Occipital lobe (tissue), 2 donors: ENCODE results near the gene APOL1. TPM values are rescaled to one million over a fixed set of nuclear protein-coding genes. Genes with fewer than 3 reads are reported as not detected.
"Not testable (repeated sequence)": the region's sequence is repeated elsewhere in the genome, so short reads cannot be mapped to it uniquely, and the experiment has no call there.

Experiments
- DNase-seq: peaks from one replicate; lab custom pipeline; 2025; lab: John Stamatoyannopoulos, UW
- total RNA-seq: library from RNA; depleted of rRNA; stranded (reverse); fragments of >200 nt; gene quantifications from one replicate; pipeline ENCODE4 v1.2.3, GENCODE V29; 2014

The APOL1 gene
- total RNA-seq, 1 donor from 2014 or later, result 1.4 TPM

- DNase-seq, result not testable (repeated sequence)
Observed at GRCh38 chr22:36263886-36264664, 11.1 kb downstream of the APOL1 start.

- no peak for DNase-seq
Observed at GRCh38 chr22:36267058-36267457, 14.1 kb downstream of the APOL1 start.

- DNase-seq, result no peak
Observed at GRCh38 chr22:36267896-36268485, 15.1 kb downstream of the APOL1 start.

GRCh38 chr22:36271231-36271630, 18.3 kb downstream of the APOL1 start:
- DNase-seq, result not testable (repeated sequence)

GRCh38 chr22:36271951-36272350, 19.0 kb downstream of the APOL1 start:
- not testable (repeated sequence) for DNase-seq

GRCh38 chr22:36274531-36274930, 21.6 kb downstream of the APOL1 start:
- DNase-seq, result no peak

GRCh38 chr22:36277482-36278291, 24.8 kb downstream of the APOL1 start:
- DNase-seq, result no peak

- DNase-seq, result no peak
Observed at GRCh38 chr22:36279219-36279666, 26.3 kb downstream of the APOL1 start.

GRCh38 chr22:36280379-36280778, 27.4 kb downstream of the APOL1 start:
- DNase-seq, result no peak

- DNase-seq, result no peak
Observed at GRCh38 chr22:36281781-36282327, 28.9 kb downstream of the APOL1 start.

- no peak for DNase-seq
Observed at GRCh38 chr22:36282328-36282831, 29.4 kb downstream of the APOL1 start.

- DNase-seq, result no peak
Observed at GRCh38 chr22:36284171-36284571, 31.2 kb downstream of the APOL1 start.

- DNase-seq, result no peak
Observed at GRCh38 chr22:36285017-36285416, 32.1 kb downstream of the APOL1 start.

GRCh38 chr22:36285545-36285944, 32.6 kb downstream of the APOL1 start:
- no peak for DNase-seq

- peak; percentile 72 for DNase-seq
Observed at GRCh38 chr22:36286096-36286957, 33.4 kb downstream of the APOL1 start.

- DNase-seq, result no peak
Observed at GRCh38 chr22:36287881-36288515, 35.1 kb downstream of the APOL1 start.

GRCh38 chr22:36288571-36289405, 35.9 kb downstream of the APOL1 start:
- DNase-seq, result no peak

- DNase-seq, result no peak
Observed at GRCh38 chr22:36289406-36289870, 36.5 kb downstream of the APOL1 start.

- not testable (repeated sequence) for DNase-seq
Observed at GRCh38 chr22:36289948-36290371, 37.0 kb downstream of the APOL1 start.
